ENCODE measurements around the gene FUBP1. TPM values are rescaled to one million over a fixed set of nuclear protein-coding genes. Genes with fewer than 3 reads are reported as not detected.

Gene FUBP1
- total and polyA plus RNA-seq, 2 donors from 2014 or later: 63.7 to 151 TPM

DNA sequence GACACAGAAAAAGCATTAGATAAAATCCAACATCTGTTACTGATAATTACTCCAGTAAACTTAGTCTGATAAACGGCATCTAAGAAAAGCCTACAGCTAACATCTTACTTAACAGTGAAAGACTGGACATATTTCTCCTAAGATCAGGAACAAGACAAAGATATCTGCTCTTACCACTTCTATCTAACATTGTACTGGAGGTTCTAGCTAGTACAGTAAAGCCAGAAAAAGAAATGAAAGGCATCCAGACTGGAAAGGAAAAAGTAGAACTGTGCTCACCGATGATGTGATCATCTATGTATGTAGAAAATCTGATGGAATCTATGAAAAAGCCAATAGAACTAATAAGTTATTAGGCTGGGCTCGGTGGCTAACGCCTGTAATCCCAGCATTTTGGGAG is 68.8 kb downstream of the FUBP1 start:
- intact Hi-C loops (cut with DNase I): no loop called here
- H3K9ac ChIP-seq (ENCODE audit: low read length in 3 of 3): no peak overlapping the region
- no peaks in the 10 kb centered on the region for H3K27me3 ChIP-seq (ENCODE audit: control insufficient read depth, insufficient read depth, low read length)
- no peaks in the 10 kb centered on the region for H3K4me1 ChIP-seq (ENCODE audit: control insufficient read depth in 2 of 3, insufficient read depth in 2 of 3, low read depth in 1 of 3, low read length in 3 of 3)
- H3K9me3 ChIP-seq (ENCODE audit: control insufficient read depth in 2 of 3, insufficient read depth in 1 of 3, low read length in 3 of 3): no peaks in the 10 kb centered on the region
- H3K36me3 ChIP-seq (ENCODE audit: control insufficient read depth in 2 of 3, insufficient read depth in 3 of 3, low read length in 3 of 3): no peaks in the 10 kb centered on the region
- H3K27ac ChIP-seq (ENCODE audit: low read depth in 2 of 2, low read length in 2 of 2): no peak overlapping the region
- TF ChIP-seq, protein P1, sequence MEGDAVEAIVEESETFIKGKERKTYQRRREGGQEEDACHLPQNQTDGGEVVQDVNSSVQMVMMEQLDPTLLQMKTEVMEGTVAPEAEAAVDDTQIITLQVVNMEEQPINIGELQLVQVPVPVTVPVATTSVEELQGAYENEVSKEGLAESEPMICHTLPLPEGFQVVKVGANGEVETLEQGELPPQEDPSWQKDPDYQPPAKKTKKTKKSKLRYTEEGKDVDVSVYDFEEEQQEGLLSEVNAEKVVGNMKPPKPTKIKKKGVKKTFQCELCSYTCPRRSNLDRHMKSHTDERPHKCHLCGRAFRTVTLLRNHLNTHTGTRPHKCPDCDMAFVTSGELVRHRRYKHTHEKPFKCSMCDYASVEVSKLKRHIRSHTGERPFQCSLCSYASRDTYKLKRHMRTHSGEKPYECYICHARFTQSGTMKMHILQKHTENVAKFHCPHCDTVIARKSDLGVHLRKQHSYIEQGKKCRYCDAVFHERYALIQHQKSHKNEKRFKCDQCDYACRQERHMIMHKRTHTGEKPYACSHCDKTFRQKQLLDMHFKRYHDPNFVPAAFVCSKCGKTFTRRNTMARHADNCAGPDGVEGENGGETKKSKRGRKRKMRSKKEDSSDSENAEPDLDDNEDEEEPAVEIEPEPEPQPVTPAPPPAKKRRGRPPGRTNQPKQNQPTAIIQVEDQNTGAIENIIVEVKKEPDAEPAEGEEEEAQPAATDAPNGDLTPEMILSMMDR (IDR thresholded peaks at IDR 0.05; ENCODE audit: borderline replicate concordance, extremely low read depth, insufficient read depth): no peak
- DNase-seq: no peak
- no peak for FAIRE-seq
- H3K4me3 ChIP-seq (ENCODE audit: low read length in 3 of 3): no peak overlapping the region

DNA sequence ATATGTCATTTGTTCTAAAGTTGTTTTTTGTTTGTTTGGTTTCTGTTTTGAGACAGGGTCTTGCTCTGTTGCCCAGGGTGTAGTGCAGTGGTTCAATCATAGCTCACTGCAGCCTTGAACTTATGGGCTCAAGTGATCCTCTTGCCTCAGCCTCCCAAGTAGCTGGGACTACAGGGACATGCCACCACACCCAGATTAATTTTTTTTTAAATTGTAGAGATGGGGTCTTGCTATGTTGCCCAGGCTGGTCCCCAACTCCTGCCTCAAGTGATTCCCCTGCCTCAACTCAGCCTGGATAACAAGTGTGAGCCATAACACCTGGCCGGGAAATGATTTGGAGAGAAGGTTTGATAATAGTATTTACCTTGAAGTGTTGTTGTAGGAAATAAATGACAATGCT is 72.2 kb downstream of the FUBP1 start:
- H3K9me3 ChIP-seq (ENCODE audit: control insufficient read depth in 2 of 3, insufficient read depth in 1 of 3, low read length in 3 of 3): no peaks in the 10 kb centered on the region
- H3K9ac ChIP-seq (ENCODE audit: low read length in 3 of 3): no peak overlapping the region
- H3K4me1 ChIP-seq (ENCODE audit: control insufficient read depth in 2 of 3, insufficient read depth in 2 of 3, low read depth in 1 of 3, low read length in 3 of 3): no peaks in the 10 kb centered on the region
- FAIRE-seq (no peak), DNase-seq (no peak)
- H3K36me3 ChIP-seq (ENCODE audit: control insufficient read depth in 2 of 3, insufficient read depth in 3 of 3, low read length in 3 of 3): no peaks in the 10 kb centered on the region
- TF ChIP-seq, protein P1 (IDR thresholded peaks at IDR 0.05; ENCODE audit: borderline replicate concordance, extremely low read depth, insufficient read depth): no peak
- H3K4me3 ChIP-seq (ENCODE audit: low read length in 3 of 3): no peak overlapping the region
- H3K27me3 ChIP-seq (ENCODE audit: control insufficient read depth, insufficient read depth, low read length): no peaks in the 10 kb centered on the region
- no peak overlapping the region for H3K27ac ChIP-seq (ENCODE audit: low read depth in 2 of 2, low read length in 2 of 2)
- intact Hi-C loops (cut with DNase I): no loop called here

DNA sequence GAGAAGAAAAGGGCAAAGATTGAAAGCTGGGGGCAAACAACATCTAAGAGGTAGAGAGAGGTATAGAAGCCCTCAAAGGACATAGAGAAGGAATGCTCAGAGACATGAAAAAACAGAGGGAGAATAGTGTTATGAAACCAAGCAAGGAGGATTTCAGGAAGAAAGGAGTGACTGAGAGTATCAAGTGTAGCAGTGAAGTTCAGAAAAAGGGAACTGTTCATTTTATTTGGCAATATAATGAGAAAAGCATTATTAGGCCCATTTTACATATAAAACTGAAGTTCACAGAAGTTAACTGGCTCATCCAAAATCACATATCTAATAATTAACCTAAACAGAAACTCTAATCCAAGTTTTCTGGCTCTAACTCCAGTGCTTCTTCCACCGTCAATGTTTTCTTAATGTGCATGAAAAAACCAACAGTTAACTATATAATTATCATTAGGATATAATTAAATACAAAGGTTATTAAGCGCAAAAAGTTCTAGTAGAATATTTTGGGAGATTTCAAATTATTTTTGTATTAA is 72.8 kb downstream of the FUBP1 start:
- Histone ChIP-seq H3K9ac (ENCODE audit: low read length in 3 of 3) (no peak overlapping the region), H3K27ac (ENCODE audit: low read depth in 2 of 2, low read length in 2 of 2) (no peak overlapping the region), H3K4me3 (ENCODE audit: low read length in 3 of 3) (no peak overlapping the region), H3K4me1 (ENCODE audit: control insufficient read depth in 2 of 3, insufficient read depth in 2 of 3, low read depth in 1 of 3, low read length in 3 of 3) (no peaks in the 10 kb centered on the region), H3K9me3 (ENCODE audit: control insufficient read depth in 2 of 3, insufficient read depth in 1 of 3, low read length in 3 of 3) (no peaks in the 10 kb centered on the region), H3K36me3 (ENCODE audit: control insufficient read depth in 2 of 3, insufficient read depth in 3 of 3, low read length in 3 of 3) (no peaks in the 10 kb centered on the region), H3K27me3 (ENCODE audit: control insufficient read depth, insufficient read depth, low read length) (no peaks in the 10 kb centered on the region)
- intact Hi-C loops (cut with DNase I): no loop called here
- FAIRE-seq (peak; percentile 74), DNase-seq (no peak)
- TF ChIP-seq, protein P1 (IDR thresholded peaks at IDR 0.05; ENCODE audit: borderline replicate concordance, extremely low read depth, insufficient read depth): no peak

DNA sequence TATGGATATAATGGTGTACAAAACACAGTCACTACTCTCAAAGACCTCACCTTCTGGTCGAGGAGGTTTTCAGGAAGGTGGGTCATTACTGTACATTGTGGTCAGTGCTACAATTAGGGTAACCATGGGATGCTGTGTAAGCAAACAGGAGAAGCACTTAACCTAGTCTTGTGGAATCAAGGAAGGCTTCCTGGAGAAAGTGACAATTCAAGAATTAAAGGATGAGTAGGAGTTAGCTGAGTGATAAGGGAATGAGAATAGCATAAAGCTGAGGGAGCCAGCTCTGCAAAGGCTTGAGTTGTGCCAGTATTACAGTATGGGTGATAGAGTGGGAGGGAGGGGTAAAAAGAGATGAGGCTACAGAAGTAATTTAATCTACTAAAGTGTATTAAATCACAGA is 73.3 kb downstream of the FUBP1 start:
- Histone ChIP-seq H3K4me1 (ENCODE audit: control insufficient read depth in 2 of 3, insufficient read depth in 2 of 3, low read depth in 1 of 3, low read length in 3 of 3) (no peaks in the 10 kb centered on the region), H3K27me3 (ENCODE audit: control insufficient read depth, insufficient read depth, low read length) (no peaks in the 10 kb centered on the region), H3K9ac (ENCODE audit: low read length in 3 of 3) (no peak overlapping the region), H3K36me3 (ENCODE audit: control insufficient read depth in 2 of 3, insufficient read depth in 3 of 3, low read length in 3 of 3) (no peaks in the 10 kb centered on the region), H3K9me3 (ENCODE audit: control insufficient read depth in 2 of 3, insufficient read depth in 1 of 3, low read length in 3 of 3) (no peaks in the 10 kb centered on the region), H3K27ac (ENCODE audit: low read depth in 2 of 2, low read length in 2 of 2) (no peak overlapping the region), H3K4me3 (ENCODE audit: low read length in 3 of 3) (no peak overlapping the region)
- FAIRE-seq (no peak), DNase-seq (no peak)
- intact Hi-C loops (cut with DNase I): no loop called here
- TF ChIP-seq, protein P1 (IDR thresholded peaks at IDR 0.05; ENCODE audit: borderline replicate concordance, extremely low read depth, insufficient read depth): no peak
